Cardiac fibroblast (primary cell): ENCODE data around the gene NR4A1.

ENCODE experiments used
- DNase-seq, 2 donors: peaks; one replicate each; pipeline versions ENCODE4 v3.0.0 to v3.0.0-alpha.2; 2010; ENCODE audit warnings: low read depth in 2 of 2
- H3K4me3 ChIP-seq, 2 donors: replicated peaks in 1 of 2; 1 replicate in 1 of 2; 2 replicates in 1 of 2; pipeline ENCODE4 v1.5.1; 2011; ENCODE audit warnings: low read depth in 2 of 2, low read length in 2 of 2, mild to moderate bottlenecking in 2 of 2, moderate library complexity in 1 of 2
- TF ChIP-seq, protein P1 (sequence below): IDR thresholded peaks from one replicate; pipeline ENCODE4 v1.5.1; 2011; ENCODE audit warnings: low read depth, mild to moderate bottlenecking, low read length, inconsistent platforms

The NR4A1 gene

DNA sequence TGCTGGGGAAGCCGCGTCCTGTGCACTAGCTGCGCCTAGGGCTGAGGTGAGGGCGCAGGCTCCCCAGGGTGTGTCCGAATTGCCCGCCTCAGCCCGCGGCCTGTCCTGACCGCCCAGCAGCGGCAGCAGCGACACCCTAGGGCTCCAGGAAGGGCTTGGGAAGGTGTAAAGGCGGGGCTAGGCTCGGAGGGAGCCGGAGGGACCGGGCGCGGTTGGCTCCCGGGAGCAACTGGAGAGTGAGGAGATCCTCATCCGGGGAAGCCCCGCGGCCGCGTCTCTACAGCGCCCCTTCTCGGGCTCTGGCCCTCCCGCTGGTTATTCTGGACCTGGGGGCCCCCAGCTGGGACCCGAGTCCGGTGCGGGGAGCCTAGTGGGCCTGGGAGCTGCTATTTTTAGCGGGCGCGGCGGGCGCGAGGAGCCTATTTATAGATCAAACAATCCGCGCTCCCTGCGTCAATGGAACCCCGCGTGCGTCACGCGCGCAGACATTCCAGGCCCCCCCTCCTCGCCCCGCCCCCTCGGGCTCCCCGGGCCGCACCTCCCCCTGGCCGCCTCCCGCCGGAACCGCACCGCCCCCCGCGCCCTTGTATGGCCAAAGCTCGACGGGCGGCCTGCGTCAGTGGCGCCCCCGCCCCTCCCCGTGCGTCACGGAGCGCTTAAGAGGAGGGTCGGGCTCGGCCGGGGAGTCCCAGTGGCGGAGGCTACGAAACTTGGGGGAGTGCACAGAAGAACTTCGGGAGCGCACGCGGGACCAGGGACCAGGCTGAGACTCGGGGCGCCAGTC lies at the start of gene NR4A1:
Gene NR4A1, plus strand, starts transcription at position 685 of the 784 bp plus-strand sequence. CDS start 2,887 bp downstream, outside the sequence.
- peak; percentile 95 to 99 for DNase-seq
- H3K4me3 ChIP-seq, result peak within 1 kb of the TSS; percentile 63
- TF ChIP-seq, protein P1, sequence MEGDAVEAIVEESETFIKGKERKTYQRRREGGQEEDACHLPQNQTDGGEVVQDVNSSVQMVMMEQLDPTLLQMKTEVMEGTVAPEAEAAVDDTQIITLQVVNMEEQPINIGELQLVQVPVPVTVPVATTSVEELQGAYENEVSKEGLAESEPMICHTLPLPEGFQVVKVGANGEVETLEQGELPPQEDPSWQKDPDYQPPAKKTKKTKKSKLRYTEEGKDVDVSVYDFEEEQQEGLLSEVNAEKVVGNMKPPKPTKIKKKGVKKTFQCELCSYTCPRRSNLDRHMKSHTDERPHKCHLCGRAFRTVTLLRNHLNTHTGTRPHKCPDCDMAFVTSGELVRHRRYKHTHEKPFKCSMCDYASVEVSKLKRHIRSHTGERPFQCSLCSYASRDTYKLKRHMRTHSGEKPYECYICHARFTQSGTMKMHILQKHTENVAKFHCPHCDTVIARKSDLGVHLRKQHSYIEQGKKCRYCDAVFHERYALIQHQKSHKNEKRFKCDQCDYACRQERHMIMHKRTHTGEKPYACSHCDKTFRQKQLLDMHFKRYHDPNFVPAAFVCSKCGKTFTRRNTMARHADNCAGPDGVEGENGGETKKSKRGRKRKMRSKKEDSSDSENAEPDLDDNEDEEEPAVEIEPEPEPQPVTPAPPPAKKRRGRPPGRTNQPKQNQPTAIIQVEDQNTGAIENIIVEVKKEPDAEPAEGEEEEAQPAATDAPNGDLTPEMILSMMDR, result peak; percentile 5

DNA sequence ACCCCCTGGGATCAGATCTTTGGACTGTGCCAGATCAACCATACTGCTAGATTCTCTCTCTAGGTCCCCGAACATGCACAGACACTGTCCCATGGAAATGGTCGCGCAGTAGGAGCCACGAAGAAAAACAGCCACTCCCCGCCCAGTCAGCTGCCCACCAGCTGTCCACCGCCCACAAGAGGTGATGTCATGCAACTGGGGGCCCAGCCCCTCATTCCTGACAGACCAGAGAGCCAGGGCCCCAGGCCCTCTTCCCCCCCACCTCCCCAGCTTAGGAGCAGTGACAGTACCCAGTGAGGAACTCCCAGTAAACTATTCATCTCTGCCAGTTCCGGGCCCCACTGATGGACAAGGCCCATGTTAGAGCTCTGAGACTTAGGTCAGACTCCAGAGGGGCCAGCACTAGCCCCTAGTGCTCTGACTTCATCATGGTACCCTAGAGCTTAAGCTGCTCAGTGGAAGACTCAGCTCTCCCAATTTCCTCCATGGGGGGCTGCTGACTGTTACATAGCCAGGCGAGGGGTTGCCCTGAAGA lies 48.2 kb upstream of the NR4A1 start:
- DNase-seq, result no peak
- H3K4me3 ChIP-seq, result no peak overlapping the region
- TF ChIP-seq, protein P1, result no peak

DNA sequence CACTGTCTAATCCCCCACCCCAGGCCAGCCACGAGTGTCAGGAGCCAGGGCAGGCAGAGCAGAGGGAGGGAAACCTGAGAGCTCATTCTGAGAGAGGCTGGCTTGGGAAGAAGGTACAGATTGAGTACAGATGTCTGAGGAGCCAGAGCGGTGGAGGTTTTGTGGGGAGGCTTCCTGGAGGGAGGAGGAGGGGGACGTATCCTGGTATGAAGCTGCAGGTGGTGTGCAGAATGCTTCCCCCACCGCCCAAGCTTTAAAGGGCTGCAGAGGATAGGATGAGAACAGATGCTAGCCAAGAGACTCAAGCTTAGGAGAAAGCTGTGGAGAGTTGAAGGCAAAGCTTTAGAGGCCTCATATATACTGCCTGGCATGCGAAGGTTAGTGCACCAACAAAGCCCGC lies 47.7 kb upstream of the NR4A1 start:
- no peak for DNase-seq
- no peak overlapping the region for H3K4me3 ChIP-seq
- TF ChIP-seq, protein P1, result no peak

DNA sequence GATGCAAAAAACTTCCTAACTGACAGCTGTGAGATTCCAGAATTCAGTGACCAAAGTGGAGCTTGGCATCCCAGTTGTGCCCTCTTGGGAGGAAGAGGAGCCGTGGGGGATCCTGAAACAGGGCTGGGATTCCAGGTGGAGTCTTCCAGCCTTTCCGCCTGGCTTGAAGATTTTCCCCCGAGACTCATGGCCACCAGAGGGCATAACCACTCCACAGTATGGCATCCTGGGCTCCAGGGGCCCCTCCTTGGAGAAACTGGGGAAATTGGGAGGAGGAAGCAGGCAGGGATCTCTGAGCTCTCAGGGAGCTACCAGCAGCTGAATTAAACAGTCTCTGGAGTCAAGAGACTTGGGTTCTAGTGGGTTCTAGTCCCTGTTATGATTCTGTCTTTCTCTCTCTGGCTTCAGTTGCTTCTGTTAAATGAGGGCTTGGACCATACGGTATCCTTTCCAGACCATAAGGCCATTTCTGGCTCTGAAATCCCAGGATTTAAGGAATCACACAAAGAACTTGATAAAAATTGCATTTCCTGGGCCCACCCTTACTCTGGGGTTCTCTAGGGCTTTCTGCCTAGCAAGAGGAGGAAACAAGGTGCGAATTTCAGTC lies 47.1 kb upstream of the NR4A1 start:
- H3K4me3 ChIP-seq, result no peak overlapping the region
- TF ChIP-seq, protein P1, result peak; percentile 80
- peak; percentile 62 to 69 for DNase-seq

DNA sequence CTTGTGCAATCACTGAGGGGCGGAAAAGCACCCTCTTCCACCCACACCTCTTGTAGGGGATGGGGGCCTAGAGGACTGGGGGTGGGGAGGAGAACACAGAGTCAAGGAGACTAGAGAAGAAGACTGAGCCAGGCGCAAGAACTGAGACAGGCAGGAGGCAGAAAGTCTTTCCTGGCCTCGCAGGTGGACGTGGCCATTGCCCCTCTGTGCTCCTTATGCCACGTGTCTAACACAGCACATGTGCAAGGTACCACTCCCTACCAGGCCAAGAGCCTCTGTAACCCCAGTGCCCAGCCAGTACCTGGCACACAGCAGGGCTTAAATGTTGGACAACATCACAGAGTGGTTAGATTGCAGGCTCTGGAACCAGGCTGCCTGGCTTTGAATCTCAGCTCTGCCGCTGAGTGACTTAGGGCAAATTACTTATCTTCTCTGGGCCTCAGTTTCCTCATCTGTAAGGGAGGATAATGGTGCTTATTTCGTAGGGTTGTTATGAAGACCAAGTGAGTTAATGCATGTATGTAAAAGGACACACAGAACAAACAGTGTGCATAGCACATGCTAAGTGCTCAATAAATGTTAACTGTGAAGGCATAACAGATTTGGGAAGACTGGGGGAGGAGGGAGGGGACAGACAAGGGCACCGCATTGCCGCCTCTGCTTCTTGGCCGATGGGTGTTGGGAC lies 45.9 kb upstream of the NR4A1 start:
- TF ChIP-seq, protein P1, result no peak
- H3K4me3 ChIP-seq, result no peak overlapping the region
- DNase-seq, result no peak

- H3K4me3 ChIP-seq, result peak overlapping the region; percentile 13 to 70
- no peak for DNase-seq
- TF ChIP-seq, protein P1, result no peak
These were observed 45.1 kb upstream of the NR4A1 start for GRCh38 chr12:52005903-52006703.
